Fibroblast of skin of right biceps (primary cell): ENCODE data around the gene ITPR3.

ENCODE experiments used
- DNase-seq: peaks from one replicate; pipeline ENCODE4 v3.0.0-alpha.2; 2013

ITPR3 gene

DNA sequence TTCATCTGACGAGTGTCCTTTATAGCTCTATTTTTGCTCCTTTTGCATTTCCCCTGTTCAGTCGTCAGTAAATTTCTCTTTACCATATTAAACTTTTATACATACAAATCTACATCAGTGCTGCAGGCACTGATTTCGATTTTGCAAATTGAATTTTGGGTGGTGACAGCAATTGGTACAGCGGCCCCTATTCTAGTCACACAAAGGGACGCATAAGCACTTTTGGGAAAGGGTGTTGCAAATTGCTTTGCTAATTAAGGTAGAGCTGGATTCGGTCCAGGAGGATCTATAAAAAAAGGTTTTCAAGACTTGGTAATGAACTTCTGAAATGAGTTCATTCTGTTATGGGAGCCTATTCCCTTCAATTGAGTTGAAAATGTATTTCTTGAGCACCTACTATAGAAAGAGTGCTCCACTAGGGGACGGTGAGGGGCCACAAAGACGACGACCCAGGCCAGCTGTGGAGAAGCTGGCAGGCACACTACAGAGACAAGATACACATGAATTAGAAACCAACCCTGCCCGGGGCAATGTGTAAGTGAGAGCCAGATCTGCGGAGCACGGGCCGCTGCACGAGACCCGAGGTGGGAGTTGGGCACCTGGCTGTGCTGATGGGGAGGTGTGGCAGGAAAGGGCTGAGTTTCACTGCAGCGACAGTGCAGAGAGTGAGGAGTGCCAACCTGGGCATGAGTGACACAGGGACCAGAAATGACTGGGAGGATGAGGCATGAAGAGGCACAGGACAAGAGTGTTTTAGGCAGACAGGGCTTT is 85.0 kb downstream of the ITPR3 start:
- no peak for DNase-seq

GRCh38 chr6:33707771-33708170 is 86.6 kb downstream of the ITPR3 start:
- no peak for DNase-seq

GRCh38 chr6:33708516-33709204 is 87.5 kb downstream of the ITPR3 start:
- no peak for DNase-seq

GRCh38 chr6:33709605-33710295 is 88.6 kb downstream of the ITPR3 start:
- DNase-seq = no peak

GRCh38 chr6:33710296-33711121 is 89.4 kb downstream of the ITPR3 start:
- DNase-seq = no peak

- DNase-seq = peak; percentile 95
These were observed 90.3 kb downstream of the ITPR3 start, which contains the start of gene UQCC2 for GRCh38 chr6:33711140-33712129. Gene UQCC2, minus strand, starts transcription at chr6:33711700. Its CDS starts 14 bp downstream, at chr6:33711686.

DNA sequence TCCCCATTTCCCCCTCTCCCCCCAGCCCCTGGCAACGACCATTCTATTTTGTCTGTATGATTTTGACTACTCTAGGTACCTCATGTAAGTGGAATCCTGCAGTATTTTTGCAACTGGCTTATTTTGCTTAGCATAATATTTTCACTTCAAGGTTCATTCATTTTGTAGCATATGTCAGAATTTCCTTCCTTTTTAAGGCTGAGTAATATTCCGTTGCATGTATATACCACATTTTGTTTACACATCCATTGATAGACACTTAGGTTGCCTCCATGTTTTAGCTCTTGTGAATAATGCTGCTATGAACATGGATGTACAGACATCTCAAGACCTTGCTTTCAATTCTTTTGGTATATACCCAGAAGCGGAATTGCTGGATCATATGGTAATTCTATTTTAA is 91.8 kb downstream of the ITPR3 start:
- no peak for DNase-seq

DNA sequence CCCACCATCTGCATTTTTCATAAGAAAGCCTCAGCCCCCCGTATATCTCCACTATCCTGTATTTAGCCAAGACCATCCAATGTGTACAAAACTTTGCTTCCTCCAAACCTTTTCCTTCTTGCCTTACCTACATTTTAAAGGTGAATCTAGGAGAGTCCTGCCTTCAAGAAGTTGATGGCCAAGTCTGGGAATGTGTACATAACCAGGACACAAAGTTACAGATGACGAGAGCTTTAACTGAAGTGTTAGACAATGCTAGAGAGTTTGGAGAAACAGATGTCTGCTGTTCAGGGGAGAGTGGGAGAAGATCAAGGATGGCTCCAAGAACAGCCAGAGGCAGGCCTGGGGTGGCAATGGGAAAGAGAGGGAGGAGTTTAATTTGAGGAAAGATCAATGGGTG is 92.7 kb downstream of the ITPR3 start:
- no peak for DNase-seq

GRCh38 chr6:33714385-33715040 is 93.4 kb downstream of the ITPR3 start:
- no peak for DNase-seq

DNA sequence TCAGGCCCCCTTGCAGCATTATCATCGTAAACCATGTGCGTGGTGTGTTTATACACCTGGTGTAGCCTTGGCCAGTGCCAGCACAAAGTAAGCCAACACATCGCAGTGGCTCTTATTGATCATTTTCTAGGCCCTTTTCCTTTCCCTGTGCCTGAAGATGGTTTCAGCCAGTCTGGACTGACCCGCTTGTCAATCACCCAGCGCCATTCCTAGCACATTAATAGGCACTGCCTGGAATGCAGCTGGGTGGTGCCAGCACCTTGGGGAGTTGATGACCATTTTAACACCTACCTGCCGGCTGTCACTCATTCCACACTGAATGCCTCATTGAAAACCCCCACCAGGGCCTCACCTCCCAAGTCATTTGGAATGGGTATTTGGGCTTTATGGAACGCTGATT is 95.3 kb downstream of the ITPR3 start:
- no peak for DNase-seq

- no peak for DNase-seq
These were observed 95.9 kb downstream of the ITPR3 start for GRCh38 chr6:33716890-33717632.

DNA sequence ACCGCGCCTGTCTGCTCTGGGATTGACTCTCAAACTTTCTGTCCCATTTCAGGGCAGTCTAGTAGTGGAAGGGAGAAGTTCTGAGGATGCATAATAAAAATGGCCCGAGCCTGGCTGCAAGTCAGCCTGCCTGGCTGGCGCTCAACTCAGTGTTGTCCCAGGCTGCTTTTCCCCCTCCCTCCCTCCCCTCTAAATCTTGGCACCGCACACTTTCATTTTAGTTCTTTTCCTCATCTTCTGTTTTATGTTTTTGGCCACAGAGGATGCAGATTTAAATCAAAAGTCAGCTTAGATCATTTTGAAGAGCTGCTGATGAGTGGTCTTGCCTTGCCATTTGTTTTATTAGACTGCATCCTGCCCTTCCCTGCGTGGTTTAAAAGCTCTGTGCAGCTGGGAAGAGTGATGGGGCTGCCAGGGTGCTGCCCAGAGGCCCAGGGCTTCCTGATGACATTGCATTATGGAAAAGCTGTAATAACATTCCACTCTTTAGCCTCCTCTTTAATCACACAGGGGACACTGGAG is 96.9 kb downstream of the ITPR3 start:
- no peak for DNase-seq

GRCh38 chr6:33718713-33719112 is 97.6 kb downstream of the ITPR3 start:
- DNase-seq = no peak

GRCh38 chr6:33719326-33719987 is 98.3 kb downstream of the ITPR3 start:
- DNase-seq = no peak

- no peak for DNase-seq
These were observed 99.9 kb downstream of the ITPR3 start for GRCh38 chr6:33720998-33721397.

- no peak for DNase-seq
These were observed 100.4 kb downstream of the ITPR3 start for GRCh38 chr6:33721508-33721907.

DNA sequence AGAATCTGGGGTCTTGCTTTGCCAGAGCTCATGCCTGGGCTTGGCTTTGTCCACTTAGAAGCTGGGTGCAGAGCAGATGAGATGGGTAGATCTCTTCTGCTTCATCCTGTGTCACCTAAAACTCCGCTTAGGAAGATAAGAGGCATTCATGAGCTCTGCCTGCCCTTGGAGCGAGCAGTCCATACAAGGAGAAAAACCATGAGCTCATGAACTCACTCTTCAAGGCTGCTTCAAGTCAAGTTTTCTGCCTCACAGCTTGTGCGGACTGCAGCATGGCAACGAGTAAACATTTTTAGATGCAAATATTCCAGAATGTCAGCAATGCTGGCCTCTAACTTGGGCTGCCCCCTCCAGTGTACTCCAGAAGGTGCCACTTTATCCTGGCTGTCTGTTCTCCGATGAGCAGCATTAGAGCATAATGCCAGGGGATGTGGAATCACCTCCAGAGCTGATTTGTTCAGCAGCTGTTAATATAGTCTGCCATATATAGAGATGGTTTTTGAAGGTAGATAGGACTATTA is 101.0 kb downstream of the ITPR3 start:
- no peak for DNase-seq

DNA sequence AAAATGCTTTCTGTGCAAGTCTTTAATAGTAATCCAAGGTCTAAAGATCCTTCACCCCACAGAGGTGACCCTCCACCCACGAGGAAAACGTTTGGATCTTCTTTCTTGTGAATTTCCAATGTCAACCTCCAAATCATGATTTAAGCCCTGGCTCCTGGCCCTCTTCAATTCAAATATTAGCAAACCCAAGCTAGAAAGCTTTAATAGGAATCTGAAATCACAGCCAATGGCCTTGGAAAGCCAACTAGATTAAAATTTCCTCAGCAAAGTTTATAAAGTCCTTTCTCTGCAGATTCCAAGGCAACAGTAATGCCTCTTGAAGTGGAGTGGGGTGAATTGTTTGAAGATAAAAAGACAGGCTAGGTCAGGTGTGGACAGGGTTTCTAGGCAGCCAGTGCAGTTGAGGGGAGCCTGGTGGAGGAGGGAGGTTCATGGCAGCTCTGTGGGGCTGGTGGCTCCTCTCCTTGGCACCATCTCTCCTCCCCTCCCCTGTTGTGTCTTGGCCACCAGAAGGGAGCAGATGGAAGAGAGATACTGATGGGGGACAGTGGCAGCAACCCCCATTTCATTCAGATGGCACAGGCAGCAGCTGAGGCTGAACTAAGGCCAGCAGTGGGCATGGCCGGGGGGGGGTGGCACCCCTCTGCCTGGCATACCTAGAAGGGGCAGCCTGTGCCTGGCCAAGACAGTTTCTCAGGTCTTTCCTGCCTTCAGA is 102.4 kb downstream of the ITPR3 start:
- DNase-seq = no peak
